Measurements from ENCODE around the gene RUBCN.

DNA sequence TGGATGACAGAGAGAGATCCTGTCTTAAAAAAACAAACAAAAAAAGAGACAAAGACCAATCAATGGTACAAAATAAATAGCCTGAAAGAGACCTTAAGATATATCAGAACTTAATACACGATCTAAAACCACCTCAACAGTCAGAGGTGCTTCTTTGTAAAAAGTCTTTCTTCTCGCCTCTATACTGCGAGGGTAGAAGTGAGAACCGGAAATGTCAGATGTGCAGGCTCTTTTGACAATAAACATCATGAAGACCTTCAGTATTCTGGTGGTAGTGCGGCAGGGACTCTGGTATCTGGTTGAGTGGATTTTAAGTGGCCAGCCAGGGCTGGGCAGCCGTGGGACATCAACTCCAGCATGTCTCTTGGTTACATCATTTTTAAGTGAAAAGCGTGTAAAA, 30.0 kb downstream of the RUBCN start:
- TF ChIP-seq, protein P1, sequence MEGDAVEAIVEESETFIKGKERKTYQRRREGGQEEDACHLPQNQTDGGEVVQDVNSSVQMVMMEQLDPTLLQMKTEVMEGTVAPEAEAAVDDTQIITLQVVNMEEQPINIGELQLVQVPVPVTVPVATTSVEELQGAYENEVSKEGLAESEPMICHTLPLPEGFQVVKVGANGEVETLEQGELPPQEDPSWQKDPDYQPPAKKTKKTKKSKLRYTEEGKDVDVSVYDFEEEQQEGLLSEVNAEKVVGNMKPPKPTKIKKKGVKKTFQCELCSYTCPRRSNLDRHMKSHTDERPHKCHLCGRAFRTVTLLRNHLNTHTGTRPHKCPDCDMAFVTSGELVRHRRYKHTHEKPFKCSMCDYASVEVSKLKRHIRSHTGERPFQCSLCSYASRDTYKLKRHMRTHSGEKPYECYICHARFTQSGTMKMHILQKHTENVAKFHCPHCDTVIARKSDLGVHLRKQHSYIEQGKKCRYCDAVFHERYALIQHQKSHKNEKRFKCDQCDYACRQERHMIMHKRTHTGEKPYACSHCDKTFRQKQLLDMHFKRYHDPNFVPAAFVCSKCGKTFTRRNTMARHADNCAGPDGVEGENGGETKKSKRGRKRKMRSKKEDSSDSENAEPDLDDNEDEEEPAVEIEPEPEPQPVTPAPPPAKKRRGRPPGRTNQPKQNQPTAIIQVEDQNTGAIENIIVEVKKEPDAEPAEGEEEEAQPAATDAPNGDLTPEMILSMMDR (IDR thresholded peaks at IDR 0.05), result no peak
- TF ChIP-seq POLR2A (IDR thresholded peaks at IDR 0.05), result no peak

Measured in gastroesophageal sphincter (tissue), 3 donors.